ENCODE measurements around the gene PERM1. TPM values are rescaled to one million over a fixed set of nuclear protein-coding genes. Genes with fewer than 3 reads are reported as not detected.

PERM1 gene
- total RNA-seq, 1 experiment from 2014 or later: 0.18 TPM

DNA sequence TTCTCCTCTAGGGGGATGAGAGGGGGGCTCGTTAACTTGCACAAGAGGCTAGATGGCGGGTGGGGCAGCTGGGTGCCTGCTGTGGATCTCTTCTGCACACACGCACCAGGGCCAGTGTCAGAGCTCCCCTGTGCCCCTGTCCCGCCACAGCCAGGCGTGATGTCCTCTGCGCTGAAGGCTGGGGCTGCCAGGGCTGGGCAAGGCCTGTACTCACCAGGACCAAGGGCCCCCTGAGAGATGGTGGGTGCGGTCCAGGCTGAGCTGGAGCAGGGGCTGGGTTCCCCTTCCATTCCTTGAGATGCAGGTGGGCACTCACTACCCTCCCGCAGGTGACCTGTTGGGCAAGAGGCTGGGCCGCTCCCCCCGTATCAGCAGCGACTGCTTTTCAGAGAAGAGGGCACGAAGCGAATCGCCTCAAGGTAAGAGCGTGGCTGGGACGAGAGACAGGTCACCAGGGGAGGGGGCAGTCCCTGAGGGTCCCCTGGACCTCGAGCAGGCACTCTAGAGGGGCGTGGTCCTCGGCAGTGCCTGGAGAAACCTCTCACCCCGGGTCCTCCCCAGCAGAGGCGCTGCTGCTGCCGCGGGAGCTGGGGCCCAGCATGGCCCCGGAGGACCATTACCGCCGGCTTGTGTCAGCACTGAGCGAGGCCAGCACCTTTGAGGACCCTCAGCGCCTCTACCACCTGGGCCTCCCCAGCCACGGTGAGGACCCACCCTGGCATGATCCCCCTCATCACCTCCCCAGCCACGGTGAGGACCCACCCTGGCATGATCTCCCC is 43.0 kb downstream of the PERM1 start:
- peaks cover 9% of the 10 kb centered on the region for H3K36me3 Mint-ChIP-seq (ENCODE audit: insufficient read depth, unreplicated experiment)
- CTCF ChIA-PET: interaction anchor here (0.6 to 2.1 kb wide), 8 partner anchors 19 to 143 kb away, joined by 3 to 10 read pairs (median 6); no protein-coding TSS in a partner anchor
- H3K27ac Mint-ChIP-seq (ENCODE audit: unreplicated experiment): no peak overlapping the region
- POLR2A ChIA-PET: no interaction called here
- Histone ChIP-seq H3K27me3 (replicated peaks; ENCODE audit: control insufficient read depth, insufficient read depth, low read length) (peaks cover 6% of the 10 kb centered on the region; the same call in 1 of the 2 replicates), H3K4me3 (ENCODE audit: low read depth, low read length) (no peak overlapping the region), H3K9me3 (no peaks in the 10 kb centered on the region), H3K36me3 (ENCODE audit: control insufficient read depth, insufficient read depth, low read length) (no peaks in the 10 kb centered on the region), H3K4me1 (peaks cover 20% of the 10 kb centered on the region)
- no peak for TF ChIP-seq CTCF (IDR thresholded peaks at IDR 0.05; ENCODE audit: insufficient read depth in 1 of 2, low read depth in 1 of 2, low read length in 1 of 2, severe bottlenecking in 1 of 2, unreplicated experiment in 1 of 2)
- H3K4me3 Mint-ChIP-seq (ENCODE audit: unreplicated experiment): no peak overlapping the region
- no TSS peak for BruUV-seq (replicated peaks)
- no peak for DNase-seq
- peaks cover 6% of the 10 kb centered on the region for H3K4me1 Mint-ChIP-seq (ENCODE audit: low read depth, unreplicated experiment)
- intact Hi-C loops (cut with micrococcal nuclease; ENCODE audit: unreplicated experiment): loop anchor here (5.0 kb wide), 1 partner anchor 37 kb away; no protein-coding TSS in a partner anchor
- peaks cover 6% of the 10 kb centered on the region for H3K27me3 Mint-ChIP-seq (ENCODE audit: insufficient read depth, unreplicated experiment)
- no peaks in the 10 kb centered on the region for H3K9me3 Mint-ChIP-seq (ENCODE audit: unreplicated experiment)

GRCh38 chr1:938088-938683 is 43.7 kb downstream of the PERM1 start:
- no peaks in the 10 kb centered on the region for H3K9me3 ChIP-seq
- H3K4me3 Mint-ChIP-seq (ENCODE audit: unreplicated experiment): no peak overlapping the region
- peak; percentile 54 to 77 for TF ChIP-seq CTCF (IDR thresholded peaks at IDR 0.05; ENCODE audit: insufficient read depth in 1 of 2, low read depth in 1 of 2, low read length in 1 of 2, severe bottlenecking in 1 of 2, unreplicated experiment in 1 of 2)
- H3K36me3 ChIP-seq (ENCODE audit: control insufficient read depth, insufficient read depth, low read length): no peaks in the 10 kb centered on the region
- H3K27me3 Mint-ChIP-seq (ENCODE audit: insufficient read depth, unreplicated experiment): peaks cover 6% of the 10 kb centered on the region
- DNase-seq: peak; percentile 64 to 73
- intact Hi-C loops (cut with micrococcal nuclease; ENCODE audit: unreplicated experiment): loop anchor here (5.0 kb wide), 1 partner anchor 36 kb away; no protein-coding TSS in a partner anchor
- ChIA-PET CTCF (interaction anchor here (0.6 to 1.2 kb wide), 10 partner anchors 18 to 143 kb away, joined by 3 to 10 read pairs (median 4); no protein-coding TSS in a partner anchor), POLR2A (no interaction called here)
- H3K9me3 Mint-ChIP-seq (ENCODE audit: unreplicated experiment): no peaks in the 10 kb centered on the region
- no TSS peak for BruUV-seq (replicated peaks)
- no peak overlapping the region for H3K4me3 ChIP-seq (ENCODE audit: low read depth, low read length)
- peaks cover 6% of the 10 kb centered on the region for H3K4me1 Mint-ChIP-seq (ENCODE audit: low read depth, unreplicated experiment)
- H3K36me3 Mint-ChIP-seq (ENCODE audit: insufficient read depth, unreplicated experiment): peaks cover 7% of the 10 kb centered on the region
- H3K27me3 ChIP-seq (replicated peaks; ENCODE audit: control insufficient read depth, insufficient read depth, low read length): peaks cover 6% of the 10 kb centered on the region; the same call in 1 of the 2 replicates
- no peak overlapping the region for H3K27ac Mint-ChIP-seq (ENCODE audit: unreplicated experiment)
- H3K4me1 ChIP-seq: peaks cover 20% of the 10 kb centered on the region

- H3K9me3 ChIP-seq: no peaks in the 10 kb centered on the region
- peaks cover 6% of the 10 kb centered on the region; the same call in 1 of the 2 replicates for H3K27me3 ChIP-seq (replicated peaks; ENCODE audit: control insufficient read depth, insufficient read depth, low read length)
- peaks cover 14% of the 10 kb centered on the region for H3K4me1 ChIP-seq
- no peak for DNase-seq
- POLR2A ChIA-PET: no interaction called here
- CTCF ChIA-PET: interaction anchor here (0.6 to 1.2 kb wide), 5 partner anchors 31 to 84 kb away, joined by 3 to 8 read pairs (median 3); no protein-coding TSS in a partner anchor
- no peaks in the 10 kb centered on the region for H3K36me3 ChIP-seq (ENCODE audit: control insufficient read depth, insufficient read depth, low read length)
- Mint-ChIP-seq H3K4me1 (ENCODE audit: low read depth, unreplicated experiment) (peaks cover 6% of the 10 kb centered on the region), H3K36me3 (ENCODE audit: insufficient read depth, unreplicated experiment) (peaks cover 7% of the 10 kb centered on the region), H3K27ac (ENCODE audit: unreplicated experiment) (no peak overlapping the region), H3K9me3 (ENCODE audit: unreplicated experiment) (no peaks in the 10 kb centered on the region), H3K4me3 (ENCODE audit: unreplicated experiment) (no peak overlapping the region), H3K27me3 (ENCODE audit: insufficient read depth, unreplicated experiment) (peaks cover 6% of the 10 kb centered on the region)
- intact Hi-C loops (cut with micrococcal nuclease; ENCODE audit: unreplicated experiment): loop anchor here (5.0 kb wide), 1 partner anchor 35 kb away; no protein-coding TSS in a partner anchor
- BruUV-seq (replicated peaks): no TSS peak
- H3K4me3 ChIP-seq (ENCODE audit: low read depth, low read length): no peak overlapping the region
- no peak for TF ChIP-seq CTCF (IDR thresholded peaks at IDR 0.05; ENCODE audit: insufficient read depth in 1 of 2, low read depth in 1 of 2, low read length in 1 of 2, severe bottlenecking in 1 of 2, unreplicated experiment in 1 of 2)
Observed at GRCh38 chr1:937521-937920, 44.4 kb downstream of the PERM1 start.
